HL-60 (cell line): ENCODE data around the gene LOC128125822.

Experiments used
- CTCF ChIP-seq: IDR thresholded peaks from one replicate; pipeline ENCODE4 v1.5.1; 2011; ENCODE audit warnings: low read length, control low read depth, inconsistent platforms; ENCODE audit not compliant: insufficient read depth
- GABPA ChIP-seq: IDR thresholded peaks from 2 replicates; pipeline ENCODE4 v1.6.1; 2012; ENCODE audit warnings: low read depth
- POLR2AphosphoS5 ChIP-seq: IDR thresholded peaks from 2 replicates; pipeline ENCODE4 v1.6.1; 2012; ENCODE audit warnings: low read depth

- TF ChIP-seq CTCF (no peak), POLR2AphosphoS5 (no peak), GABPA (no peak)
Observed at GRCh38 chr6:63537959-63538300, 34.4 kb upstream of the LOC128125822 start.
